Endothelial cell of umbilical vein (primary cell): ENCODE data around the gene PZP. TPM values are rescaled to one million over a fixed set of nuclear protein-coding genes. Genes with fewer than 3 reads are reported as not detected.

Experiments
- BruUV-seq: library from RNA; stranded (reverse); fragments of 400-500 nt; replicated peaks from 2 replicates; lab custom pipeline; 2021; lab: Mats Ljungman, UMichigan
- CTCF ChIA-PET: fragments of 300-600, 350-600 bp; sonication (Branson Sonifier 250); formaldehyde crosslinking; loops from one replicate; lab custom pipeline; 2021; ENCODE audit warnings: antibody characterized with exemption, inconsistent platforms; lab: Charles Lee
- POLR2A ChIA-PET: fragments of 300-600, 350-600 bp; sonication (Branson Sonifier 250); formaldehyde crosslinking; loops from one replicate; lab custom pipeline; 2021; ENCODE audit warnings: antibody characterized with exemption, inconsistent platforms; lab: Charles Lee
- DNase-seq: peaks from one replicate; pipeline ENCODE4 v3.0.0-alpha.2; 2011; ENCODE audit warnings: low read depth, low spot score
- FAIRE-seq: peaks from 2 replicates; lab custom pipeline; 2011; peaks lifted over from hg19 to GRCh38; lab: Jason Lieb, UNC
- H2AFZ ChIP-seq: 2 replicates; pipeline ENCODE4 v1.6.0; 2012; ENCODE audit warnings: low read depth, low read length, control low read depth, inconsistent platforms
- H3K27ac ChIP-seq: 2 replicates; pipeline ENCODE4 v1.5.1; 2011; ENCODE audit warnings: low read depth, mild to moderate bottlenecking, control low read depth, low read length, moderate library complexity; ENCODE audit not compliant: insufficient read depth
- H3K27me3 ChIP-seq, 2 experiments: 2 replicates each; pipeline versions ENCODE4 v1.6.0 to v1.6.1; 2011; ENCODE audit warnings: low read length in 2 of 2, mixed read lengths in 1 of 2; ENCODE audit not compliant: control insufficient read depth in 2 of 2, insufficient read depth in 2 of 2
- H3K36me3 ChIP-seq, 2 experiments: 2 replicates in 1 of 2; 3 replicates in 1 of 2; pipeline ENCODE4 v1.5.1; 2011; ENCODE audit warnings: low read length in 2 of 2, mild to moderate bottlenecking in 1 of 2, moderate library complexity in 1 of 2; ENCODE audit not compliant: control insufficient read depth in 2 of 2, insufficient read depth in 2 of 2; ENCODE audit errors: extremely low read depth in 1 of 2
- H3K4me1 ChIP-seq: 3 replicates; pipeline ENCODE4 v1.5.1; 2011; ENCODE audit warnings: mild to moderate bottlenecking, low read length; ENCODE audit not compliant: control insufficient read depth, insufficient read depth; ENCODE audit errors: extremely low read depth
- H3K4me2 ChIP-seq: 2 replicates; pipeline ENCODE4 v1.6.1; 2011; ENCODE audit warnings: low read length, control low read depth, mixed read lengths; ENCODE audit not compliant: insufficient read depth
- H3K4me3 ChIP-seq, 3 experiments: fragments of 200-600 bp in 1 of 3; sonication (generic), shearing (Covaris generic) in 1 of 3; replicated peaks in 1 of 3; 2 replicates each; pipeline ENCODE4 v1.5.1; 2011 to 2016; ENCODE audit warnings: control low read depth in 3 of 3, low read length in 3 of 3, mild to moderate bottlenecking in 2 of 3, inconsistent platforms in 1 of 3, low read depth in 1 of 3, moderate library complexity in 1 of 3; ENCODE audit not compliant: insufficient read depth in 1 of 3
- H3K79me2 ChIP-seq: 2 replicates; pipeline ENCODE4 v1.6.0; 2012; ENCODE audit warnings: low read length, inconsistent platforms; ENCODE audit not compliant: control insufficient read depth, insufficient read depth
- H3K9ac ChIP-seq: replicated peaks from 2 replicates; pipeline ENCODE3; 2011; ENCODE audit warnings: low read length, control low read depth; ENCODE audit not compliant: insufficient read depth; ENCODE audit errors: extremely low read depth
- H3K9me1 ChIP-seq: replicated peaks from 3 replicates; pipeline ENCODE4 v1.6.0; 2011; ENCODE audit warnings: mild to moderate bottlenecking, low read length; ENCODE audit not compliant: control insufficient read depth, insufficient read depth; ENCODE audit errors: extremely low read depth
- H3K9me3 ChIP-seq: replicated peaks from 2 replicates; pipeline ENCODE4 v1.5.1; 2012; ENCODE audit warnings: low read length, inconsistent platforms; ENCODE audit not compliant: control insufficient read depth, insufficient read depth
- H4K20me1 ChIP-seq: replicated peaks from 2 replicates; pipeline ENCODE3; 2011; ENCODE audit warnings: mild to moderate bottlenecking, low read length; ENCODE audit not compliant: control insufficient read depth, insufficient read depth; ENCODE audit errors: extremely low read depth
- EZH2 ChIP-seq: IDR thresholded peaks from 2 replicates; pipeline ENCODE4 v1.6.1; 2012; ENCODE audit warnings: borderline replicate concordance, low read depth, mild to moderate bottlenecking, moderate library complexity, low read length, inconsistent platforms; ENCODE audit not compliant: severe bottlenecking
- GATA2 ChIP-seq: IDR thresholded peaks from 2 replicates; pipeline ENCODE4 v1.7.0; 2011; ENCODE audit warnings: low read depth, mild to moderate bottlenecking, moderate library complexity, mixed read lengths, low read length; ENCODE audit not compliant: insufficient read length, insufficient read depth
- JUN ChIP-seq: IDR thresholded peaks from 2 replicates; pipeline ENCODE4 v1.6.1; 2011; ENCODE audit warnings: borderline replicate concordance, low read depth; ENCODE audit not compliant: insufficient read length, insufficient read depth
- MYC ChIP-seq: IDR thresholded peaks from one replicate; pipeline ENCODE4 v1.6.1; 2011; ENCODE audit warnings: mild to moderate bottlenecking, low read depth, low read length
- POLR2AphosphoS5 ChIP-seq: IDR thresholded peaks from 2 replicates; pipeline ENCODE4 v1.6.1; 2012; ENCODE audit warnings: low read depth, mild to moderate bottlenecking, control low read depth, low read length, moderate library complexity; ENCODE audit not compliant: insufficient read depth
- dilution Hi-C: fragments of 300-500 bp; cut with MboI; formaldehyde crosslinking; loops from one replicate; pipeline ENCODE4 v1.15.0; 2019; ENCODE audit warnings: low sequenced_read_pairs; ENCODE audit not compliant: extremely low pct_ligation_motif_present
- intact Hi-C: fragments of 100-400 bp; cut with micrococcal nuclease; formaldehyde crosslinking; loops from one replicate; pipeline ENCODE4 v1.10.0; 2022
- polyA plus RNA-seq, 4 experiments: library from polyadenylated mRNA; depleted of rRNA in 3 of 4; stranded (reverse) in 3 of 4; unstranded in 1 of 4; fragments of >200 nt; gene quantifications; 2 replicates each; pipeline versions ENCODE4 v1.2.1 to v1.2.3, GENCODE V29; 2011 to 2012; ENCODE audit warnings: missing spikeins in 1 of 4
- total RNA-seq: library from RNA; stranded (reverse); gene quantifications from 2 replicates; pipeline ENCODE4 v1.2.3, GENCODE V29; 2021
- TF ChIP-seq, protein P1 (sequence below): IDR thresholded peaks from 2 replicates; pipeline ENCODE4 v1.6.1; 2011; ENCODE audit not compliant: insufficient read depth, insufficient read length
- TF ChIP-seq, protein P2 (sequence below), 2 donors: IDR thresholded peaks; 1 replicate in 1 of 2; 2 replicates in 1 of 2; pipeline ENCODE4 v1.5.1; 2011; ENCODE audit warnings: low read length in 2 of 2, mild to moderate bottlenecking in 2 of 2, moderate library complexity in 2 of 2, control low read depth in 1 of 2, inconsistent platforms in 1 of 2, low read depth in 1 of 2; ENCODE audit not compliant: insufficient read depth in 1 of 2; ENCODE audit errors: extremely low read depth in 1 of 2

The PZP gene
- total and polyA plus RNA-seq, 2 donors (not counting 3 experiments of a cell fraction or from before 2014, with no cell fraction given) = 0.73 to 0.84 TPM

DNA sequence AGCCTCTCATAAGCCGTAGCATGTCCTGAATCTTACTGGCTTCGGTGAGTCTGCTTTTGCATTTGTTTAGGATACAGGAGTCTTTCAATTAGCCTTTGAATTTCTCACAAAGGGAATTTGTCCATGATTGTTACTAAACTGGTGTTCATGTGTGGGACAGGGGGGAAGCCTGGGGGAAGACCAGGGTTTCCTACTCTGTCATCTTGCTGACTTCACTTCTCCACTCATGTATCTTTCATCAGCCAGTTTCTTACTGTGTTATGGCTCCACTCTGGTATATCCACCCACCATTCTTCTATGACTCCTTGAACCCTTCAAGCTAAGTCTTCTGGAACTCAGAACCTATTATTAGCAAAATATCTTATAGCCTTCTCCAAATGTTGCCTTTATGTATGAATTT, 60.7 kb downstream of the PZP start:
- no peaks in the 10 kb centered on the region for H3K79me2 ChIP-seq
- H3K27me3 ChIP-seq = peaks cover 0 to 6% of the 10 kb centered on the region in 2 experiments
- ChIA-PET CTCF (no interaction called here), POLR2A (no interaction called here)
- no peaks in the 10 kb centered on the region for H3K9me1 ChIP-seq
- intact Hi-C loops = no loop called here
- no peak for TF ChIP-seq POLR2AphosphoS5
- TF ChIP-seq, protein P1, sequence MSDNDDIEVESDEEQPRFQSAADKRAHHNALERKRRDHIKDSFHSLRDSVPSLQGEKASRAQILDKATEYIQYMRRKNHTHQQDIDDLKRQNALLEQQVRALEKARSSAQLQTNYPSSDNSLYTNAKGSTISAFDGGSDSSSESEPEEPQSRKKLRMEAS = no peak
- no peak for TF ChIP-seq GATA2
- TF ChIP-seq JUN = no peak
- no peak for TF ChIP-seq MYC
- no peak for TF ChIP-seq EZH2
- TF ChIP-seq, protein P2, sequence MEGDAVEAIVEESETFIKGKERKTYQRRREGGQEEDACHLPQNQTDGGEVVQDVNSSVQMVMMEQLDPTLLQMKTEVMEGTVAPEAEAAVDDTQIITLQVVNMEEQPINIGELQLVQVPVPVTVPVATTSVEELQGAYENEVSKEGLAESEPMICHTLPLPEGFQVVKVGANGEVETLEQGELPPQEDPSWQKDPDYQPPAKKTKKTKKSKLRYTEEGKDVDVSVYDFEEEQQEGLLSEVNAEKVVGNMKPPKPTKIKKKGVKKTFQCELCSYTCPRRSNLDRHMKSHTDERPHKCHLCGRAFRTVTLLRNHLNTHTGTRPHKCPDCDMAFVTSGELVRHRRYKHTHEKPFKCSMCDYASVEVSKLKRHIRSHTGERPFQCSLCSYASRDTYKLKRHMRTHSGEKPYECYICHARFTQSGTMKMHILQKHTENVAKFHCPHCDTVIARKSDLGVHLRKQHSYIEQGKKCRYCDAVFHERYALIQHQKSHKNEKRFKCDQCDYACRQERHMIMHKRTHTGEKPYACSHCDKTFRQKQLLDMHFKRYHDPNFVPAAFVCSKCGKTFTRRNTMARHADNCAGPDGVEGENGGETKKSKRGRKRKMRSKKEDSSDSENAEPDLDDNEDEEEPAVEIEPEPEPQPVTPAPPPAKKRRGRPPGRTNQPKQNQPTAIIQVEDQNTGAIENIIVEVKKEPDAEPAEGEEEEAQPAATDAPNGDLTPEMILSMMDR (IDR thresholded peaks at IDR 0.05; ENCODE audit: extremely low read depth in 1 of 2, insufficient read depth in 1 of 2, low read depth in 1 of 2, low read length in 2 of 2) = no peak
- no peak overlapping the region for H3K27ac ChIP-seq
- no peaks in the 10 kb centered on the region for H4K20me1 ChIP-seq
- H3K36me3 ChIP-seq = no peaks in the 10 kb centered on the region
- H3K9ac ChIP-seq = no peak overlapping the region
- H3K4me1 ChIP-seq = peaks cover 7% of the 10 kb centered on the region
- DNase-seq (no peak), FAIRE-seq (no peak)
- dilution Hi-C loops = no loop called here
- no peak overlapping the region for H3K4me2 ChIP-seq
- no peak overlapping the region for H2AFZ ChIP-seq
- BruUV-seq = no TSS peak
- H3K9me3 ChIP-seq = no peaks in the 10 kb centered on the region
- no peak overlapping the region for H3K4me3 ChIP-seq
